Loucy (cell line): ENCODE measurements around the gene JKAMP.

Experiments used
- CTCF ChIP-seq: fragments of 200-600 bp; sonication (generic); conservative IDR thresholded peaks from 2 replicates; pipeline ENCODE4 v1.5.1; 2014; ENCODE audit warnings: mild to moderate bottlenecking, antibody characterized with exemption, low read length
- EZH2phosphoT487 ChIP-seq: fragments of 200-600 bp; IDR thresholded peaks from 2 replicates; pipeline ENCODE4 v1.6.1; 2018; ENCODE audit warnings: antibody characterized with exemption, mild to moderate bottlenecking, moderate library complexity, borderline replicate concordance

- TF ChIP-seq EZH2phosphoT487: no peak
- no peak for TF ChIP-seq CTCF
Measured at GRCh38 chr14:59474172-59474571, 10.1 kb upstream of the JKAMP start.
